ENCODE data around the gene ATP8B1. TPM values are rescaled to one million over a fixed set of nuclear protein-coding genes. Genes with fewer than 3 reads are reported as not detected.

The ATP8B1 gene
- total RNA-seq, 1 experiment from 2014 or later, result 15.9 TPM

DNA sequence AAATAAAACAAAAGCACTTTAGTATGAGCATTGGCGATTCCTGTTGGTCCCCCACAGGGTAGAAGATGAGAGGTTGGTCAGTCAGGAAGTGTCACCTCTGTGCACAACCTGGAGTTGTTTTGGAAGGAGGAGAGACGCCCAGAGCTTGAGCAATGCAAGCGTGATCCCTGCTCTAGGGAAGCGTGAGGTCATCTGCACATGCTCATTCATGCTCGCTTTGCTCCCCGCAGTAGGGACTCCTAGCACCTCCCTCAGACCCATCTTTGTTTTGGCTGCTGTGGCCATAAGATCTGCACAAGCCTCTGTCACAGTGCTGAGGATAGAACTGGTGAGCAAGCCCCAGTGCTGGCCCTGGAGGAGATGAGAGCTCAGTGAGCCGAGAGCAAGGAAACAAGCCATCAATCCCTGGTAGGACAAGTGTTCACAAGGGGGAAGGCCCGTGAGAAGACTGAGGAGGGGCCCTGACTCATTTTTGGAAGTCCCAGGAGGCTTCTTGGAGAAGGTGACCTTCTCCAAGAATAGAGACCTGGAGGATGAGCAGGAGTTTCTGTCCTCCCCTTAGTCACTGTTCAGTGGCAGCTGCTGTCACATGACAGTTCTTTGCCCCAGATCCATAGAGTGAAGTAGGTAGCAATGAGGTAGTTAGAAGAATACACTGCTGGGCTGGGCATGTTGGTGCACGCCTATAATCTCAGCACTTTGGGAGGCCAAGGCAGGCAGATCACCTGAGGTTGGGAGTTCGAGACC lies 13.3 kb upstream of the ATP8B1 start:
- Histone ChIP-seq H3K36me3 (ENCODE audit: control insufficient read depth in 1 of 2, insufficient read depth in 2 of 2, low read length in 2 of 2) (no peaks in the 10 kb centered on the region), H3K9me2 (ENCODE audit: insufficient read depth) (no peaks in the 10 kb centered on the region), H3K27me3 (ENCODE audit: insufficient read depth, low read length) (no peaks in the 10 kb centered on the region), H3K9me3 (ENCODE audit: control insufficient read depth in 1 of 2, insufficient read depth in 1 of 2, low read depth in 1 of 2, low read length in 2 of 2) (peaks cover 0 to 8% of the 10 kb centered on the region in 2 experiments; a peak in 1 of 4 replicates), H3K27ac (ENCODE audit: low read depth, low read length) (no peak overlapping the region), H3K9ac (ENCODE audit: low read length) (no peak overlapping the region), H3K4me1 (ENCODE audit: control insufficient read depth in 1 of 2, insufficient read depth in 2 of 2, low read length in 2 of 2) (peaks cover 16 to 27% of the 10 kb centered on the region in 2 experiments), H3K4me2 (ENCODE audit: low read length) (no peak overlapping the region), H4K20me1 (ENCODE audit: insufficient read depth) (no peaks in the 10 kb centered on the region), H3K4me3 (replicated peaks in 1 of 2; ENCODE audit: low read depth in 1 of 2, low read length in 2 of 2) (no peak overlapping the region), H3K79me2 (ENCODE audit: insufficient read depth, low read length) (no peaks in the 10 kb centered on the region), H2AFZ (ENCODE audit: low read depth, low read length, poor library complexity, severe bottlenecking) (no peak overlapping the region)
- no peak for ATAC-seq
- intact Hi-C loops (cut with micrococcal nuclease), result no loop called here
- no peak for DNase-seq (ENCODE audit: low read depth, low spot score)
- ChIA-PET CTCF (no interaction called here), POLR2A (no interaction called here), RAD21 (ENCODE audit: low non-redundant PET in 1 of 2, low total read pairs in 2 of 2, uncharacterized antibody in 2 of 2, unreplicated experiment in 2 of 2) (no interaction called here)
- BruUV-seq (replicated peaks), result no TSS peak
- no peak for TF ChIP-seq ZFX (IDR thresholded peaks at IDR 0.05)
- TF ChIP-seq, protein P1, sequence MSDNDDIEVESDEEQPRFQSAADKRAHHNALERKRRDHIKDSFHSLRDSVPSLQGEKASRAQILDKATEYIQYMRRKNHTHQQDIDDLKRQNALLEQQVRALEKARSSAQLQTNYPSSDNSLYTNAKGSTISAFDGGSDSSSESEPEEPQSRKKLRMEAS (IDR thresholded peaks at IDR 0.05), result no peak
- no peak for TF ChIP-seq EGR1 (IDR thresholded peaks at IDR 0.05; ENCODE audit: low read depth)
- no peak for TF ChIP-seq CBX3 (IDR thresholded peaks at IDR 0.05; ENCODE audit: low read depth)
- no peak for TF ChIP-seq SRF (IDR thresholded peaks at IDR 0.05; ENCODE audit: low read depth)
- TF ChIP-seq YY1 (IDR thresholded peaks at IDR 0.05; ENCODE audit: extremely low read depth, insufficient replicate concordance, low read depth, low read length), result no peak
- TF ChIP-seq CEBPB (IDR thresholded peaks at IDR 0.05; ENCODE audit: low read depth), result no peak
- TF ChIP-seq ZNF274 (IDR thresholded peaks at IDR 0.05; ENCODE audit: low read depth, low read length), result no peak
- no peak for TF ChIP-seq JUND (IDR thresholded peaks at IDR 0.05)
- TF ChIP-seq, protein P2, sequence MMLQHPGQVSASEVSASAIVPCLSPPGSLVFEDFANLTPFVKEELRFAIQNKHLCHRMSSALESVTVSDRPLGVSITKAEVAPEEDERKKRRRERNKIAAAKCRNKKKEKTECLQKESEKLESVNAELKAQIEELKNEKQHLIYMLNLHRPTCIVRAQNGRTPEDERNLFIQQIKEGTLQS (IDR thresholded peaks at IDR 0.05), result no peak
- TF ChIP-seq EZH2phosphoT487 (IDR thresholded peaks at IDR 0.05; ENCODE audit: borderline replicate concordance), result no peak
- TF ChIP-seq SIN3A (IDR thresholded peaks at IDR 0.05; ENCODE audit: low read depth), result no peak

All from HCT116 (cell line).